Activated CD8-positive, alpha-beta memory T cell treated with anti-CD3 and anti-CD28 coated beads for 48 hours (primary cell): ENCODE data around the gene CAVIN2.

Experiments
- DNase-seq, 3 experiments: peaks; one replicate each; pipeline ENCODE4 v3.0.0-alpha.2; 2020; ENCODE audit warnings: low read depth in 2 of 3, low spot score in 2 of 3

CAVIN2 gene

GRCh38 chr2:191846515-191847476, at the start of gene CAVIN2:
CAVIN2 (minus strand) TSS chr2:191847088; CDS start chr2:191846925, 163 bp downstream.
- no peak for DNase-seq

- DNase-seq, result no peak
Observed at GRCh38 chr2:191895743-191896142, 48.9 kb upstream of the CAVIN2 start.

GRCh38 chr2:191895195-191895594, 48.3 kb upstream of the CAVIN2 start:
- no peak for DNase-seq

- DNase-seq, result no peak
Observed at GRCh38 chr2:191894681-191895147, 47.8 kb upstream of the CAVIN2 start.

- DNase-seq, result no peak
Observed at GRCh38 chr2:191892391-191892790, 45.5 kb upstream of the CAVIN2 start.

GRCh38 chr2:191891656-191892055, 44.8 kb upstream of the CAVIN2 start:
- no peak for DNase-seq

- no peak for DNase-seq
Observed at GRCh38 chr2:191889931-191890330, 43.0 kb upstream of the CAVIN2 start.

GRCh38 chr2:191888400-191889166, 41.7 kb upstream of the CAVIN2 start:
- no peak for DNase-seq

GRCh38 chr2:191885650-191886049, 38.8 kb upstream of the CAVIN2 start:
- DNase-seq, result no peak

- DNase-seq, result no peak
Observed at GRCh38 chr2:191885098-191885497, 38.2 kb upstream of the CAVIN2 start.

- no peak for DNase-seq
Observed at GRCh38 chr2:191881982-191882816, 35.3 kb upstream of the CAVIN2 start.

- DNase-seq, result no peak
Observed at GRCh38 chr2:191878548-191879279, 31.8 kb upstream of the CAVIN2 start.

- DNase-seq, result no peak
Observed at GRCh38 chr2:191877875-191878274, 31.0 kb upstream of the CAVIN2 start.

- no peak for DNase-seq
Observed at GRCh38 chr2:191875859-191876258, 29.0 kb upstream of the CAVIN2 start.

- DNase-seq, result no peak
Observed at GRCh38 chr2:191870744-191871143, 23.9 kb upstream of the CAVIN2 start.

GRCh38 chr2:191869781-191870180, 22.9 kb upstream of the CAVIN2 start:
- DNase-seq, result no peak

- no peak for DNase-seq
Observed at GRCh38 chr2:191869178-191869577, 22.3 kb upstream of the CAVIN2 start.

GRCh38 chr2:191867507-191867847, 20.6 kb upstream of the CAVIN2 start:
- DNase-seq, result no peak

- DNase-seq, result no peak
Observed at GRCh38 chr2:191866675-191867506, 20.0 kb upstream of the CAVIN2 start.

GRCh38 chr2:191866195-191866594, 19.3 kb upstream of the CAVIN2 start:
- DNase-seq, result no peak
